Epithelial cell of proximal tubule (primary cell): ENCODE results near the gene ITGAV. TPM values are rescaled to one million over a fixed set of nuclear protein-coding genes. Genes with fewer than 3 reads are reported as not detected.

Source experiments
- DNase-seq: peaks from one replicate; pipeline ENCODE4 v3.0.0-alpha.2; 2011; ENCODE audit warnings: low read depth
- H3K4me3 ChIP-seq: 2 replicates; pipeline ENCODE4 v1.5.1; 2011; ENCODE audit warnings: low read depth, mild to moderate bottlenecking, low read length
- total RNA-seq: library from RNA; depleted of rRNA; stranded (reverse); fragments of >200 nt; gene quantifications from 2 replicates; pipeline ENCODE4 v1.2.3, GENCODE V29; 2015
- TF ChIP-seq, protein P1 (sequence below): conservative IDR thresholded peaks from 2 replicates; pipeline ENCODE4 v1.5.1; 2012; ENCODE audit warnings: low read depth, mild to moderate bottlenecking, low read length

Gene ITGAV
- total RNA-seq, 1 donor from 2014 or later, result 135 TPM

DNA sequence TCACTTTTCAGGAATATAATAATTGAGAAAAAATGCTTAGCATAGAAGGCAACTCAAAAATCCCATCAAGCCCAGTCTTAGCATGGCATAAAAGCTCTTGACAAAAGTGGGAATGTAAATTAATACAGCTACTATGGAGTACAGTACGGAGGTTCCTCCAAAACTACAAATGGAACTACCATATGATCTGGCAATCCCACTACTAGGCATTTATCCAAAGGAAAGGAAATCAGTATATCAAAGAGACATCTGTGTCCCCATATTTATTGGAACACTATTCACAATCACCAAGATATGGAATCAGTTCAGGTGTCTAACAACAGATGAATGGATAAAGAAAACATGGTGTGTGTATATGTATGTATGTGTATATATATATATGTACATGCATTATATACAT lies 28.8 kb downstream of the ITGAV start:
- no peak for DNase-seq
- TF ChIP-seq, protein P1, sequence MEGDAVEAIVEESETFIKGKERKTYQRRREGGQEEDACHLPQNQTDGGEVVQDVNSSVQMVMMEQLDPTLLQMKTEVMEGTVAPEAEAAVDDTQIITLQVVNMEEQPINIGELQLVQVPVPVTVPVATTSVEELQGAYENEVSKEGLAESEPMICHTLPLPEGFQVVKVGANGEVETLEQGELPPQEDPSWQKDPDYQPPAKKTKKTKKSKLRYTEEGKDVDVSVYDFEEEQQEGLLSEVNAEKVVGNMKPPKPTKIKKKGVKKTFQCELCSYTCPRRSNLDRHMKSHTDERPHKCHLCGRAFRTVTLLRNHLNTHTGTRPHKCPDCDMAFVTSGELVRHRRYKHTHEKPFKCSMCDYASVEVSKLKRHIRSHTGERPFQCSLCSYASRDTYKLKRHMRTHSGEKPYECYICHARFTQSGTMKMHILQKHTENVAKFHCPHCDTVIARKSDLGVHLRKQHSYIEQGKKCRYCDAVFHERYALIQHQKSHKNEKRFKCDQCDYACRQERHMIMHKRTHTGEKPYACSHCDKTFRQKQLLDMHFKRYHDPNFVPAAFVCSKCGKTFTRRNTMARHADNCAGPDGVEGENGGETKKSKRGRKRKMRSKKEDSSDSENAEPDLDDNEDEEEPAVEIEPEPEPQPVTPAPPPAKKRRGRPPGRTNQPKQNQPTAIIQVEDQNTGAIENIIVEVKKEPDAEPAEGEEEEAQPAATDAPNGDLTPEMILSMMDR, result no peak
- no peak overlapping the region for H3K4me3 ChIP-seq

DNA sequence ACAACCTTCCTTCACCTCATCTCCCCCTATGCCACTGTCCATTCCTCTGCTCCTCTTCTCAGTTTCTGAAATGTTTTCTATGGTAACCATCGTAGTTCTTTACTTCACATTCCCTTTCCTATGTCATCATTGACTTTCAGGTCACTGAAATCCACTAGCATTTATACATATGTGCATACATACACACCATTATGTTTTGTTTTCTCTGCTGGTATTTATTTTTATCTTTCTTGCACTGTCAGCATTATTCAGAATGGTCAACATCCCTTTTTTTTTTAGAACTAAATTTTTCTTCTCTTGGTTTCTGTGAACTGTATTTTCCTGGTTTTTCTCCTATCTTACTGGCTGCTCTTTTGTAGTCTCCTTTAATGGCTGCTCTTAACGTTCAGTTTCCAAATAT lies 33.2 kb downstream of the ITGAV start:
- TF ChIP-seq, protein P1, result no peak
- H3K4me3 ChIP-seq, result no peak overlapping the region
- no peak for DNase-seq

DNA sequence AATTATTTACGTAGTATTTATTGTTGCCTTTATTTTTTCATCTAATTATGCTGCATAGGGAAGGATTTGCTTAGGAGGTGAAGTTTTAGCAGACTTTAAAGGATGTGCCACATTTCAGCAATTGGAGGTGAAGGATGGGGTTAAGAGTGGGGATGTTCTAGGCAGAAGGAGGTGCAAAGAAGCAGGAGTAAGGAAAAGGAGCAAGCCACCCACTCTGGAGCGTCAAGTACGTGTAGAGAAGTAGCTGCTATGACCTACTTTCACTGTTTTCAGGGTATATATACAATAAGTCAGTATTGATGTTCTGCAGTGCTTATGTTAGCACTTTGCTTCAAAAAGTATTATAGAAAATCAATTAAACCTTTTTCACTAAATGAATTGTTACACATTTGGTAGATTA lies 34.4 kb downstream of the ITGAV start:
- no peak overlapping the region for H3K4me3 ChIP-seq
- no peak for DNase-seq
- TF ChIP-seq, protein P1, result no peak

DNA sequence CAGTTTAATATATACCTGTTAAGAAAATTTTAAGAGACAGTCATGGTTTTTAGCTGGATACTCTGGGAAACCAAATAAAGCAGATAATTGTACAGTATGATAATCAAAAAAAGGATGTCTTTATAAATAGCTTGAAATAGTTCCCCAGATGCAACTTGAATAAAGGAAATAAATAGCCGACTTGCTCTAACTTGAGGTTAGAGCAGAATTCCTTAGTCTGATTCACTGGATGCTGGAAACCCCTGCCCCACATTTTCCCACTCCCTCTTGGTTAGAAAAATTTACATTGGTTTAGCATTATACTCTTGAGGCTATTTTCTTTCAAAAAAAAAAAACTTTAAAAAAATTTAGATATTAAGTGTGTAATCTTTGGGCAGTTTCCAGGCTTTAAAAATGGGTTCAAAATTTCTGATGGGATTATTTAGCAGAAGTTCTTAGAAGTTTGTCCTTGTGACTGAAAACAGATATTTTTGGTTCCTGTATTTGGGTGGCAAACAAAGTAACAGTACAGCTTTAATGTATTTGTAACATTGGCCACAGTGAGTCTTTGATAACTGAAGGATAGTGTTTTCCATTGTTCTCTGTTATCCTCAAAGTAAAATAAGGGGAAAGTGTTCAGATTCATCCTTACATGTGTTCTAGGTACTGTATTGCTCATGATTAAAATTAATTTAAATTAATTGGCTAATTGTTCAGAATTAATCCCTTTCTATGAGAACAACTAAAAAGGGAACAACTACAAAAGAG lies 39.6 kb downstream of the ITGAV start:
- TF ChIP-seq, protein P1, result no peak
- H3K4me3 ChIP-seq, result no peak overlapping the region
- DNase-seq, result no peak

DNA sequence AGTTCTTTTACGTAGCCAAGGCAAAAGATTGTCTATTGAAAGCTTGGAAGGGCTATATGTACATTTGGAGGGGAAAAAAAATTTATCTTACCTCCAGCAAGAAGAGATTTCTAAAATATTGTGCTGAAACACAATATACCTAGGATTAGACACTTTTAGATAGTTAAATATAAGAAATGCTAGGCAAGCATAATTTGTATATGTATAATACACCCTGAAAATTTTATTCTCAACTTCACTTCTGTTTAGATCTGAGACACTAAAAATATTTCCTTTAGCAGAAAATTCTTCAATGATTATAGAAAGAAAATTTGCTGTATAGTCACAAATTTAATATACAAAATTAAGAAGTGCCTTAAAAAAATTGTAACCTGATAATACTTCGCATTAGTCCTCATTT lies 42.6 kb downstream of the ITGAV start:
- TF ChIP-seq, protein P1, result no peak
- H3K4me3 ChIP-seq, result no peak overlapping the region
- DNase-seq, result no peak

DNA sequence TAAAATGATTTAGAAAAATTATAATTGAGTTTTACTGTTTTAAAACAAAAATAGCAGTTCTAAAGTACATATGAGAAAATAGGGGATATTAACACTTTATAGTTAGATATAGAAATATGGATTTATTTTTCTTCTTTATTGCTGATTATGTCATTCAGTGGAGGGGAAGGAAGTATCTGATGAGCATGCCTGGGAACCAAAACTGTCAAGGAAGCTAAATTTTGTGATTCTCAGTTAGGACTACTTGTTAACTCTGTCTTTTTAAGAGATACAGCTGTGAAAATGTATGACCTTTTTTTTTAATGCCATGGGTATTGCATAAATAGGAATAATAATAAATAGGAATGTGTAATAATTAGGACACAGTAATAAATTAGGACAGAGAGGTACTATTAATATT lies 44.8 kb downstream of the ITGAV start:
- TF ChIP-seq, protein P1, result no peak
- no peak for DNase-seq
- H3K4me3 ChIP-seq, result no peak overlapping the region

DNA sequence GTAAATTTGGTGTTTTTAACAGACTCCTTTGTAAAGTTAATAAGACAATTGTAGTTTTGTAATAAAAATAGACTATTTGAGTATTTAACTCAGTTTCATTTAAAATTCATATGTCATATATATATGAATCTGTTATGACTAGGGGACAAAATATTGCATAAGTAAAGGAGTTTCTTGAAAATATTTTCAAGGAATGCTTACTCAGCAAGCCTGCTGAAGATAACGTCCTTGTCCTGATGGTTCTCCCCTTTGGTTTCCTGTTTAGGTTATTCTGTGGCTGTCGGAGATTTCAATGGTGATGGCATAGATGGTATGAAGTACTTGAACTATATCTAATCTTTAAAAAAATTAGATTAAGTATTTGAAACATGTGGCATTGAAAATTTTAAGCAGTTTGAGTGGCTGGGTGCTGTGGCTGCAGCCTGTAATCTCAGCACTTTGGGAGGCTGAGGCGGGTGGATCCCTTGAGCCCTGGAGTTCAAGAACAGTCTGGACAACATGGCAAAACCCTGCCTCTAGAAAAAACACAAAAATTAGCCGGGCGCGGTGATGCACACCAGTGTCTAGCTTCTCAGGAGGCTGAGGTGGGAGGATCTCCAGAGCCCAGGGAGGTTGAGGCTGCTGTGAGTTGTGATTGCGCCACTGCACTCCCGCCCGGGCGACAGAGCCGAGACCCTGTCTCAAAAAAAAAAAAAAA lies 47.1 kb downstream of the ITGAV start:
- no peak for DNase-seq
- H3K4me3 ChIP-seq, result no peak overlapping the region
- TF ChIP-seq, protein P1, result no peak
